HUES48 (cell line): ENCODE measurements around the gene HECTD3.
"Not testable (repeated sequence)": the region's sequence is repeated elsewhere in the genome, so short reads cannot be mapped to it uniquely, and the experiment has no call there.

ENCODE experiments used
- H3K27ac ChIP-seq: one replicate; pipeline ENCODE4 v1.7.0; 2013; ENCODE audit warnings: low read depth, low read length, inconsistent platforms
- H3K27me3 ChIP-seq: 2 replicates; pipeline ENCODE4 v1.6.1; 2013; ENCODE audit warnings: mild to moderate bottlenecking, low read length; ENCODE audit not compliant: control insufficient read depth, insufficient read depth
- H3K36me3 ChIP-seq: 2 replicates; pipeline ENCODE4 v1.6.1; 2013; ENCODE audit warnings: low read length; ENCODE audit not compliant: control insufficient read depth, insufficient read depth
- H3K4me1 ChIP-seq: 2 replicates; pipeline ENCODE4 v1.6.1; 2013; ENCODE audit warnings: mild to moderate bottlenecking, low read length; ENCODE audit not compliant: control insufficient read depth, insufficient read depth
- H3K4me3 ChIP-seq: 2 replicates; pipeline ENCODE4 v1.5.1; 2013; ENCODE audit warnings: mild to moderate bottlenecking, low read depth, low read length
- H3K9ac ChIP-seq: 2 replicates; pipeline ENCODE4 v1.6.1; 2013; ENCODE audit warnings: mild to moderate bottlenecking, low read depth, low read length, moderate library complexity
- H3K9me3 ChIP-seq: 2 replicates; pipeline ENCODE4 v1.6.1; 2013; ENCODE audit warnings: low read length; ENCODE audit not compliant: control insufficient read depth, insufficient read depth

HECTD3 gene

GRCh38 chr1:44977372-44977771 is 33.8 kb downstream of the HECTD3 start:
- not testable (repeated sequence) for H3K4me1 ChIP-seq, H3K27ac ChIP-seq, H3K27me3 ChIP-seq, H3K9me3 ChIP-seq, H3K4me3 ChIP-seq, H3K9ac ChIP-seq
- peaks cover 67% of the 10 kb centered on the region for H3K36me3 ChIP-seq

GRCh38 chr1:44976252-44976651 is 34.9 kb downstream of the HECTD3 start:
- Histone ChIP-seq H3K27me3 (no peaks in the 10 kb centered on the region), H3K4me1 (no peaks in the 10 kb centered on the region), H3K9ac (no peak overlapping the region), H3K9me3 (peaks cover 6% of the 10 kb centered on the region), H3K36me3 (peaks cover 71% of the 10 kb centered on the region), H3K4me3 (no peak overlapping the region), H3K27ac (no peak overlapping the region)

GRCh38 chr1:44973645-44974044 is 37.5 kb downstream of the HECTD3 start:
- Histone ChIP-seq H3K27ac (no peak overlapping the region), H3K36me3 (peaks cover 54% of the 10 kb centered on the region), H3K4me1 (no peaks in the 10 kb centered on the region)

GRCh38 chr1:44970317-44970716 is 40.8 kb downstream of the HECTD3 start:
- Histone ChIP-seq H3K27ac (no peak overlapping the region), H3K27me3 (no peaks in the 10 kb centered on the region), H3K4me3 (no peak overlapping the region), H3K36me3 (peaks cover 27% of the 10 kb centered on the region), H3K9ac (no peak overlapping the region), H3K4me1 (no peaks in the 10 kb centered on the region), H3K9me3 (no peaks in the 10 kb centered on the region)

More at GRCh38 chr1:44973645-44974044, 37.5 kb downstream of the HECTD3 start:
- Histone ChIP-seq H3K27me3 (no peaks in the 10 kb centered on the region), H3K9ac (no peak overlapping the region), H3K9me3 (peaks cover 6% of the 10 kb centered on the region), H3K4me3 (no peak overlapping the region)

- Histone ChIP-seq H3K27ac (no peak overlapping the region), H3K4me1 (no peaks in the 10 kb centered on the region), H3K36me3 (no peaks in the 10 kb centered on the region), H3K4me3 (no peak overlapping the region), H3K27me3 (no peaks in the 10 kb centered on the region), H3K9ac (no peak overlapping the region), H3K9me3 (no peaks in the 10 kb centered on the region)
Measured at GRCh38 chr1:44964396-44964795, 46.7 kb downstream of the HECTD3 start.

- Histone ChIP-seq H3K4me1 (no peaks in the 10 kb centered on the region), H3K4me3 (no peak overlapping the region), H3K9me3 (no peaks in the 10 kb centered on the region), H3K27ac (no peak overlapping the region), H3K9ac (no peak overlapping the region), H3K36me3 (no peaks in the 10 kb centered on the region), H3K27me3 (no peaks in the 10 kb centered on the region)
Measured at GRCh38 chr1:44962729-44963128, 48.4 kb downstream of the HECTD3 start.

GRCh38 chr1:44962022-44962421 is 49.1 kb downstream of the HECTD3 start:
- H3K27me3 ChIP-seq, H3K36me3 ChIP-seq, H3K27ac ChIP-seq, H3K4me1 ChIP-seq, H3K9ac ChIP-seq, H3K4me3 ChIP-seq, H3K9me3 ChIP-seq: not testable (repeated sequence)

- H3K4me1 ChIP-seq, H3K27me3 ChIP-seq, H3K9me3 ChIP-seq, H3K27ac ChIP-seq, H3K9ac ChIP-seq, H3K4me3 ChIP-seq, H3K36me3 ChIP-seq: not testable (repeated sequence)
Measured at GRCh38 chr1:44957566-44957965, 53.6 kb downstream of the HECTD3 start.

- not testable (repeated sequence) for H3K36me3 ChIP-seq, H3K4me3 ChIP-seq, H3K27ac ChIP-seq, H3K9ac ChIP-seq, H3K9me3 ChIP-seq, H3K4me1 ChIP-seq, H3K27me3 ChIP-seq
Measured at GRCh38 chr1:44956077-44956476, 55.0 kb downstream of the HECTD3 start.
